KMS-11 (cell line): ENCODE measurements around the gene SLC12A6.

Experiments
- H2AFZ ChIP-seq: fragments of 200-600 bp; sonication (generic); 2 replicates; pipeline ENCODE4 v1.6.1; 2016; ENCODE audit warnings: antibody characterized with exemption, mixed run types, low read depth
- H3K27ac ChIP-seq: fragments of 200-600 bp; sonication (generic); 2 replicates; pipeline ENCODE4 v1.6.1; 2016; ENCODE audit warnings: mild to moderate bottlenecking, mixed run types
- H3K27me3 ChIP-seq: fragments of 200-600 bp; sonication (generic); 2 replicates; pipeline ENCODE4 v1.6.1; 2017; ENCODE audit warnings: mild to moderate bottlenecking, low read depth, mixed run types, moderate library complexity; ENCODE audit not compliant: insufficient read depth
- H3K36me3 ChIP-seq: fragments of 200-600 bp; sonication (generic); 2 replicates; pipeline ENCODE4 v1.6.1; 2017; ENCODE audit warnings: mild to moderate bottlenecking, mixed run types; ENCODE audit not compliant: insufficient read depth
- H3K4me1 ChIP-seq: fragments of 200-600 bp; sonication (generic); 2 replicates; pipeline ENCODE4 v1.6.1; 2016; ENCODE audit warnings: mild to moderate bottlenecking, low read depth, mixed run types; ENCODE audit not compliant: poor library complexity, severe bottlenecking
- H3K4me2 ChIP-seq: fragments of 200-600 bp; sonication (generic); 2 replicates; pipeline ENCODE4 v1.7.0; 2016; ENCODE audit warnings: mild to moderate bottlenecking, mixed run types
- H3K4me3 ChIP-seq: fragments of 200-600 bp; sonication (generic); IDR thresholded peaks from 2 replicates; pipeline ENCODE4 v1.6.1; 2017; ENCODE audit warnings: low read depth, low read length, mixed read lengths; ENCODE audit not compliant: insufficient read depth
- H3K79me2 ChIP-seq: fragments of 200-600 bp; sonication (generic); 2 replicates; pipeline ENCODE4 v1.6.1; 2016; ENCODE audit warnings: low read depth, mixed run types; ENCODE audit not compliant: insufficient read depth
- H3K9ac ChIP-seq: fragments of 200-600 bp; sonication (generic); 2 replicates; pipeline ENCODE4 v1.6.1; 2016; ENCODE audit warnings: mild to moderate bottlenecking, mixed run types
- H4K20me1 ChIP-seq: fragments of 200-600 bp; sonication (generic); 2 replicates; pipeline ENCODE4 v1.6.1; 2016; ENCODE audit warnings: mild to moderate bottlenecking, mixed run types; ENCODE audit not compliant: insufficient read depth
- CTCF ChIP-seq: fragments of 200-600 bp; sonication (generic); conservative IDR thresholded peaks from 2 replicates; pipeline ENCODE4 v1.6.1; 2017; ENCODE audit warnings: low read depth, mild to moderate bottlenecking, antibody characterized with exemption, low read length, moderate library complexity, mixed read lengths

The SLC12A6 gene

GRCh38 chr15:34282384-34282783, 55.2 kb downstream of the SLC12A6 start:
- no peaks in the 10 kb centered on the region for H3K79me2 ChIP-seq
- H3K9ac ChIP-seq: no peak overlapping the region
- H3K27me3 ChIP-seq: no peaks in the 10 kb centered on the region
- H2AFZ ChIP-seq: no peak overlapping the region
- no peaks in the 10 kb centered on the region for H3K4me1 ChIP-seq
- no peaks in the 10 kb centered on the region for H3K36me3 ChIP-seq
- H3K27ac ChIP-seq: no peak overlapping the region
- no peak overlapping the region for H3K4me3 ChIP-seq
- no peaks in the 10 kb centered on the region; the same call in 1 of the 2 replicates for H4K20me1 ChIP-seq
- TF ChIP-seq CTCF: no peak
- H3K4me2 ChIP-seq: no peak overlapping the region

- no peak overlapping the region for H3K27ac ChIP-seq
- no peak for TF ChIP-seq CTCF
- no peak overlapping the region for H3K4me2 ChIP-seq
- no peak overlapping the region for H2AFZ ChIP-seq
- H3K4me1 ChIP-seq: no peaks in the 10 kb centered on the region
- H3K27me3 ChIP-seq: no peaks in the 10 kb centered on the region
- no peaks in the 10 kb centered on the region for H3K79me2 ChIP-seq
- H3K9ac ChIP-seq: no peak overlapping the region
- H3K4me3 ChIP-seq: no peak overlapping the region
- H3K36me3 ChIP-seq: no peaks in the 10 kb centered on the region
- H4K20me1 ChIP-seq: no peaks in the 10 kb centered on the region; the same call in 1 of the 2 replicates
Observed at GRCh38 chr15:34280193-34280592, 57.4 kb downstream of the SLC12A6 start.

GRCh38 chr15:34279368-34279767, 58.2 kb downstream of the SLC12A6 start:
- no peak overlapping the region for H3K4me3 ChIP-seq
- H3K4me1 ChIP-seq: no peaks in the 10 kb centered on the region
- no peak overlapping the region for H3K4me2 ChIP-seq
- H4K20me1 ChIP-seq: no peaks in the 10 kb centered on the region; the same call in 1 of the 2 replicates
- no peaks in the 10 kb centered on the region for H3K27me3 ChIP-seq
- H3K36me3 ChIP-seq: no peaks in the 10 kb centered on the region
- TF ChIP-seq CTCF: no peak
- H3K79me2 ChIP-seq: no peaks in the 10 kb centered on the region
- no peak overlapping the region for H3K27ac ChIP-seq
- H2AFZ ChIP-seq: no peak overlapping the region
- no peak overlapping the region for H3K9ac ChIP-seq

- H3K9ac ChIP-seq: no peak overlapping the region
- H2AFZ ChIP-seq: no peak overlapping the region
- H3K79me2 ChIP-seq: no peaks in the 10 kb centered on the region
- H4K20me1 ChIP-seq: no peaks in the 10 kb centered on the region
- no peaks in the 10 kb centered on the region for H3K36me3 ChIP-seq
- H3K27me3 ChIP-seq: no peaks in the 10 kb centered on the region
- no peak overlapping the region for H3K4me3 ChIP-seq
- no peak overlapping the region for H3K27ac ChIP-seq
- TF ChIP-seq CTCF: no peak
- no peaks in the 10 kb centered on the region for H3K4me1 ChIP-seq
- no peak overlapping the region for H3K4me2 ChIP-seq
Observed at GRCh38 chr15:34275721-34276120, 61.9 kb downstream of the SLC12A6 start.
